Suprapubic skin (tissue), 4 donors: Measurements from ENCODE around the gene WFIKKN1. TPM values are rescaled to one million over a fixed set of nuclear protein-coding genes. Genes with fewer than 3 reads are reported as not detected.
"Not testable (repeated sequence)": the region's sequence is repeated elsewhere in the genome, so short reads cannot be mapped to it uniquely, and the experiment has no call there.

Experiments used
- DNase-seq, 2 donors: peaks; one replicate each; pipeline ENCODE4 v3.0.0-alpha.2; 2019; ENCODE audit warnings: low spot score in 2 of 2
- H3K27ac ChIP-seq: fragments of 200-600 bp; sonication (generic); one replicate; pipeline ENCODE4 v1.5.1; 2019
- H3K27me3 ChIP-seq: fragments of 200-600 bp; sonication (generic); one replicate; pipeline ENCODE4 v1.5.1; 2019
- H3K36me3 ChIP-seq: fragments of 200-600 bp; sonication (generic); one replicate; pipeline ENCODE4 v1.5.1; 2019
- H3K4me1 ChIP-seq: fragments of 200-600 bp; sonication (generic); one replicate; pipeline ENCODE4 v1.5.1; 2019
- H3K4me3 ChIP-seq: fragments of 200-600 bp; sonication (generic); one replicate; pipeline ENCODE4 v1.5.1; 2019; ENCODE audit warnings: mild to moderate bottlenecking
- H3K9me3 ChIP-seq: fragments of 200-600 bp; sonication (generic); one replicate; pipeline ENCODE4 v1.5.1; 2019
- CTCF ChIP-seq, 2 donors: fragments of 200-600 bp in 1 of 2; fragments of 450-650 bp in 1 of 2; sonication (generic) in 1 of 2; IDR thresholded peaks; one replicate each; pipeline ENCODE4 v1.5.1; 2016 to 2019; ENCODE audit warnings: antibody characterized with exemption in 2 of 2, mild to moderate bottlenecking in 1 of 2, moderate library complexity in 1 of 2
- EP300 ChIP-seq: sonication (generic); formaldehyde crosslinking; IDR thresholded peaks from one replicate; pipeline ENCODE4 v1.6.1; 2017; ENCODE audit warnings: antibody characterized with exemption
- POLR2A ChIP-seq, 2 donors: fragments of 450-650 bp; IDR thresholded peaks; one replicate each; pipeline ENCODE4 v1.6.1; 2017; ENCODE audit warnings: antibody characterized with exemption in 2 of 2, mild to moderate bottlenecking in 2 of 2, moderate library complexity in 2 of 2
- POLR2AphosphoS5 ChIP-seq, 3 donors: sonication (generic); formaldehyde crosslinking; IDR thresholded peaks; one replicate each; pipeline ENCODE4 v1.6.1; 2017; ENCODE audit warnings: antibody characterized with exemption in 3 of 3
- WGBS: methylation state at CpG from one replicate; pipeline ENCODE4 v1.1.5; 2018; 5-methylcytosine and 5-hydroxymethylcytosine counted together
- total RNA-seq, 4 donors: library from RNA; depleted of rRNA; stranded (reverse); fragments of >200 nt; gene quantifications; one replicate each; pipeline ENCODE4 v1.1.0, GENCODE V29; 2016

The WFIKKN1 gene
- total RNA-seq, 4 donors from 2014 or later = 1.2 to 12.6 (median 4.6) TPM

- Histone ChIP-seq H3K9me3 (no peaks in the 10 kb centered on the region), H3K36me3 (peaks cover 7% of the 10 kb centered on the region), H3K4me3 (no peak overlapping the region), H3K27me3 (no peaks in the 10 kb centered on the region), H3K27ac (no peak overlapping the region), H3K4me1 (peaks cover 53% of the 10 kb centered on the region)
- no peak for DNase-seq
- no peak for TF ChIP-seq CTCF (IDR thresholded peaks at IDR 0.05)
- TF ChIP-seq POLR2AphosphoS5 (IDR thresholded peaks at IDR 0.05) = no peak
- no peak for TF ChIP-seq POLR2A (IDR thresholded peaks at IDR 0.05)
- TF ChIP-seq EP300 = no peak
- 91% methylated on average over 12 of the region's 12 CpGs for WGBS
These were observed 34.1 kb upstream of the WFIKKN1 start for GRCh38 chr16:596736-597060.

- peaks cover 43% of the 10 kb centered on the region for H3K4me1 ChIP-seq
- H3K36me3 ChIP-seq, DNase-seq, H3K27me3 ChIP-seq, H3K9me3 ChIP-seq, H3K27ac ChIP-seq, H3K4me3 ChIP-seq: not testable (repeated sequence)
- 97% methylated on average over 7 of the region's 7 CpGs for WGBS
These were observed 33.1 kb upstream of the WFIKKN1 start for GRCh38 chr16:597655-598054.

- DNase-seq = peak in 1 of 2 donors; percentile 78
- H3K4me1 ChIP-seq = peaks cover 29% of the 10 kb centered on the region
- H3K27ac ChIP-seq = no peak overlapping the region
- peaks cover 7% of the 10 kb centered on the region for H3K36me3 ChIP-seq
- TF ChIP-seq POLR2A (IDR thresholded peaks at IDR 0.05) = no peak
- no peak for TF ChIP-seq CTCF (IDR thresholded peaks at IDR 0.05)
- no peak for TF ChIP-seq POLR2AphosphoS5 (IDR thresholded peaks at IDR 0.05)
- no peak for TF ChIP-seq EP300
- no peak overlapping the region for H3K4me3 ChIP-seq
- H3K9me3 ChIP-seq = no peaks in the 10 kb centered on the region
- no peaks in the 10 kb centered on the region for H3K27me3 ChIP-seq
- 93% methylated on average over 24 of the region's 43 CpGs for whole genome bisulfite sequencing
These were observed 31.7 kb upstream of the WFIKKN1 start for GRCh38 chr16:598823-599739.

- no peaks in the 10 kb centered on the region for H3K27me3 ChIP-seq
- no peaks in the 10 kb centered on the region for H3K9me3 ChIP-seq
- no peak for DNase-seq
- H3K27ac ChIP-seq = no peak overlapping the region
- H3K4me3 ChIP-seq = no peak overlapping the region
- H3K4me1 ChIP-seq = peaks cover 12% of the 10 kb centered on the region
- TF ChIP-seq POLR2AphosphoS5 (IDR thresholded peaks at IDR 0.05) (no peak), CTCF (IDR thresholded peaks at IDR 0.05) (no peak), POLR2A (IDR thresholded peaks at IDR 0.05) (no peak), EP300 (no peak)
- H3K36me3 ChIP-seq = peaks cover 13% of the 10 kb centered on the region
- 66% methylated on average over 7 of the region's 7 CpGs for WGBS
These were observed 30.0 kb upstream of the WFIKKN1 start for GRCh38 chr16:600781-601180.

- no peaks in the 10 kb centered on the region for H3K27me3 ChIP-seq
- H3K4me1 ChIP-seq = peaks cover 8% of the 10 kb centered on the region
- no peak overlapping the region for H3K27ac ChIP-seq
- no peak overlapping the region for H3K4me3 ChIP-seq
- H3K9me3 ChIP-seq = no peaks in the 10 kb centered on the region
- DNase-seq = no peak
- 78% methylated on average over 5 of the region's 5 CpGs for WGBS
- no peak for TF ChIP-seq CTCF (IDR thresholded peaks at IDR 0.05)
- TF ChIP-seq POLR2A (IDR thresholded peaks at IDR 0.05) = no peak
- no peak for TF ChIP-seq EP300
- TF ChIP-seq POLR2AphosphoS5 (IDR thresholded peaks at IDR 0.05) = no peak
- peaks cover 10% of the 10 kb centered on the region for H3K36me3 ChIP-seq
These were observed 26.9 kb upstream of the WFIKKN1 start for GRCh38 chr16:603933-604332.
